ENCODE measurements around the gene SLC37A3.

GRCh38 chr7:140358412-140359051, 39.8 kb downstream of the SLC37A3 start:
- TF ChIP-seq TAF1 (IDR thresholded peaks at IDR 0.05; ENCODE audit: borderline replicate concordance, low read depth, low read length) (no peak), POLR2A (IDR thresholded peaks at IDR 0.05; ENCODE audit: low read depth, low read length) (no peak)

All from GM12892 (cell line).